A172 (cell line): Measurements from ENCODE around the gene WDR91. TPM values are rescaled to one million over a fixed set of nuclear protein-coding genes. Genes with fewer than 3 reads are reported as not detected.
"Not testable (repeated sequence)": the region's sequence is repeated elsewhere in the genome, so short reads cannot be mapped to it uniquely, and the experiment has no call there.

Source experiments
- DNase-seq: peaks from one replicate; pipeline ENCODE4 v3.0.0-alpha.2; 2015; ENCODE audit warnings: low spot score
- total RNA-seq: library from RNA; depleted of rRNA; stranded (reverse); fragments of >200 nt; shearing (Covaris generic); gene quantifications from 2 replicates; pipeline ENCODE4 v1.2.3, GENCODE V29; 2014; rRNA removed

Gene WDR91
- 2.0 and 2.1 TPM in 2 replicates for total RNA-seq

GRCh38 chr7:135211179-135211945 lies at the start of gene WDR91:
TSS of gene WDR91 (minus strand) at chr7:135211526. CDS start at chr7:135211502, 24 bp downstream.
- peak; percentile 85 for DNase-seq

DNA sequence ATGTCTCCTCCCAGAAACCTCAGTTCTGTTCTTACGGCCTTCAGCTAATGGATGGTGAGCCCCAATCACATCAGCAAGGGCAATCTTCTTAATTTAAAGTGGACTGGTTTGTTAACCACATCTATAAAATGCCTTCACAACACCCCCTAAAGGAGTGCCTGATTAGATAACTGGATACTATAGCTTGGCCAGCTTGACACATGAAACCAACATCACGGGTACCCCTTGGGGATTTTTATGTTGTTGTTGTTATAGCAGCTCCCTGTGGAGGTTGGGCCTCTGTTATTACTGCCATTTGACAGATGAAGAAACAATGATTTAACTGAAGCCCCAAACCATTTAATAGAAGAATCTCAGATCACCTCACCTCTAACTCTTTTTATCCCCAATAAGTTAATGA lies 49.1 kb upstream of the WDR91 start:
- DNase-seq: no peak

DNA sequence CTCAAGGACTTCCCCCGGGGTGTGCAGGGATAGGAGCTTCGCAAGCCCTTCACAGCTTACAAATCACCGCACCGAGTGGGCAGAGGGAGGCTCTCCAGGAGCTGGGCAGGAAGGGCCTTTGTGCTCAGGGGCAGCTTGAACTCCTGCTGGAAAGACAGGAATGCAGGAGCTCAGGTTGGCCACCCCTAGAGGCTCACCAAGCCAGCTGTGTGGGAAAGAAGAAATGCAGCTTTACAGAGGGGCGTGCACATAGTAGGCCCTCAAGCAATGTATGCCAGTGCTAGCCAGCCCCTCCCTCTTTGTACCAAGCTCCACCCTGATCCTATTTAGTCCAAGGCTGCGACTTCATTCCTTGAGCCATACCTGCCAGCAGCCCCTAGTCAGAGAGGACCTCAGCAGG lies 48.4 kb upstream of the WDR91 start:
- no peak for DNase-seq

DNA sequence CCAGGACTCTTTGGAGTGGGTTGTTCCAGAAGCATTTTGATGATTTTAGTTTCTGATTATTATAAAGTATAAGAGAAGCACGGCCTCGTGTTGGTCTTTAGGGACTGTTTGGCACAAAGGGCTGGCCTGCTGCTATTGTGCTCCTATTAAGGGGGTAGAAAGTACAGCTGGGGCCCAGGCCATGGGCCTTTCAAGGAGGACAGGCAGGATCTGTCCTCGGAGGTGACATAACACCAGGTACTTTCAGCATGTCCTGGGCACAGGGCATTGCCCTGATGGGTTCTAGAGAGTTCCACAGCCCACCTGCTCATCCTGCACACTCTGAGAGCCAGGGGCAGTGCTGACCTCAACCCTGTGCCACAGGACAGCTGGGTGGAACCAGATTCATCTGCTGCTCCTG lies 47.3 kb upstream of the WDR91 start:
- no peak for DNase-seq

DNA sequence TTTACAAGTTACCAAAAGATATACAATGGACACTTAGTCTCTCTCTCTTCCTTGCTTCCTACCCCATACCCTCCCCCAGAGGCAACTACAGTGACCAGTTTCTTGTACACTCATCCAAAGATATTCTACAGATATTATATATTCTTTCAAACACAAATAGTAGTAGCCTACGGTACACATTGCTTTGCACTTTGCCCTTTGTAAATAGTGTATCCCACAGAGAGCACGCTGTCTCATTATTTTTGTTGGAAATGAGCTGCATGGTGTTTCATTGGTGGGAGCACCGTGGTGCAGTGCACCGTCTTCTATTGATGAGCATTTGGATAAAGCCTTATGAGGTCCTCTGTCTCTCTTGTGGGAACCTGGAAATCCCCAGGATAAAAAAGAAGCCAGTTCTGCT lies 46.5 kb upstream of the WDR91 start:
- no peak for DNase-seq

- peak; percentile 64 for DNase-seq
Measured at GRCh38 chr7:135253851-135254771, 42.8 kb upstream of the WDR91 start.

DNA sequence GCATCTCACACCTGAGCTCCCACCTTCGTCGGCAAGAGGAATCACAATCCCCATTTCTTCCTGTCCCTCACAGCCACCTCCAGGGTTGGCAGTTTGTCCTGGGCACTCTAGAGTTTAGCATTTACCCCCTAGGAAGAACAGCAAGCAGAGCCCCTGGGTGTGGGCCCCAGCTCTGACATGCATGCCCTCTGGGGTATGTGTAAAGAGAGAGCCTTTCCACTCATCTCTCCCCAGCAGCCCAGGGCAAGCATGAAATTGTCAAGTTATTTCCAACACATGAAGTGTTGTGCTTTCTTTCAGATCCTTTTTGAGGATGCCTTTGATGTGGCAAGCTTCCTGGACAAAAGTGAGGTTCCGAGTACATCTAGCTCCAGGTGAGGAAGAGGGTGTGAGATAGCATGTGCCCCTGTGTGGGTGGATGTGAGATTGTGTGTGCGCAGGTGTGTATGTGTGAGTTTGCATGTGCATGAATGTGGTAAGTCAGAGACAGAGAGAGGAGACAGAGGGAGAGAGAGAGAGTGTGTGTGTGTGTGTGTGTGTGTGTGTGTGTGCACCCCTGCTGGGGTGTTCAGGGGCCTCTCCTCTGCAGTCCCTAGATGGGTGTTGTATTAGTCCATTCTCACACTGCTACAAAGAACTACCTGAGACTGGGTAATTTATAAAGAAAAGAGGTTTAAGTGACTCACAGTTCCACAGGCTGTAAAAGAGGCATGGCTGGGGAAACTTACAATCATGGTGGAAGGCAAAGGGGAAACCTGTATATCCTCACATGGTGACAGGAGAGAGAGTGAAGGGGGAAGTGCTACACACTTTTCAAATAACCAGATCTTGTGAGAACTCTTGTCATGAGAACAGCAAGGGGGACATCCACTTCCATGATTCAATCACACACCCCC lies 40.4 kb upstream of the WDR91 start:
- no peak for DNase-seq

GRCh38 chr7:135248546-135248945 lies 37.2 kb upstream of the WDR91 start:
- DNase-seq: no peak

DNA sequence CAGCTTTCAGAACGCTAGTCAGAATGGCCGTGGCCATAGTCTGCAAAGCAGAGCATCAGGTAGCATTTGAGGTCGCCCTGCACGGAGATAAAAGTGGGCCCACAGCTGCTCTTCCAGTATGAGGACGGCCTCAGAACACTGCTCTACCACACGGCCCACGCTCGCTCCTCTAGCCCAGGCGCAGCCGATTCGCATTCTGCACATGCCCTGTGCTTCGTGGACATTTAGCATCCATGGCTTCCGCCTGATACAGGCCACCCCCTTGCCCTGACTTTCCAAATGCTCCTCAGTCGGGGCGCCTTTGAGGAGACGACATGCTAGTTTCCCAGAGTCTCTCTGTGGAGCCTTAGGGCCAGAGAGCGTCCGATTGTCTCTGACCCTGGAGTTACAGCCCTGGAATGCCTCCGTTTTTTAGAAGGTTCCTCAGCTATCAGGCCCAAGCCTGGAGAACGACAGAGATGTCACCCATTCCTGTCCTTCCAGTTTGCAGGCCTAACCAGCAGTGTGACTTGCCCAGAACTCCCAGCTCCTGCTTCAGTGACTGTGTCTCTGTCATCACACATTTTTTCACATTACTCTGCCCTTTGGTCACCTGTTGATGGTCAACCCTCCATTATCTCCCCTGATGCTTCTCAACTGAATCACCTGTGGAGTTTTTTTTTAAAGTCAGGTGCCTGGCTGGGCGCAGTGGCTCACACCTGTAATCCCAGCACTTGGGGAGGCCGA lies 36.6 kb upstream of the WDR91 start:
- no peak for DNase-seq

DNA sequence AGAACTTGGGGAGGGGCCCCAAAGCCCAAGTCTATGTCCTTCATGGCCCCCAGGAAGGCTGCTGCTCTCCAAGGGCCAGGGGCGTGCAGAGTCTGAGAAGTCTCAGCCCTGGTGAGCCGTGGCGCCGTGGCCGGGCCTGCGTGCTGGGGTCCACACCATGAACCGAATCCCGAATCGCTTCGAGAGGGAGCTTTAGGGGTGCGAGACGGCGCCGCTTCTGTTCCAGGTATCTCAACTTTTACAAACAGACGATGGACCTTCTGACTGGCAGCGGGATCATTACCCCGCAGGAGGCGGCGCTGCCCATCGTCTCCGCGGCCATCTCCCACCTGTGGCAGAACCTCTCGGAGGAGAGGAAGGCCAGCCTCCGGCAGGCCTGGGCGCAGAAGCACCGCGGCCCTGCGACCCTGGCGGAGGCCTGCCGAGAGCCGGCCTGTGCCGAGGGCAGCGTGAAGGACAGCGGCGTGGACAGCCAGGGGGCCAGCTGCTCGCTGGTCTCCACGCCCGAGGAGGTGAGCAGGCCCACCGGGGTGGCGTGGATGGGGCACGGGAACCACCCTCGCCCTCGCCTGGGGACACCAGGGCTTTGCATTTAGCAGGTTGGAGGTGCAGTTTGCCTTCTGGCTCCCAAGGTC lies 35.0 kb upstream of the WDR91 start:
- no peak for DNase-seq

DNA sequence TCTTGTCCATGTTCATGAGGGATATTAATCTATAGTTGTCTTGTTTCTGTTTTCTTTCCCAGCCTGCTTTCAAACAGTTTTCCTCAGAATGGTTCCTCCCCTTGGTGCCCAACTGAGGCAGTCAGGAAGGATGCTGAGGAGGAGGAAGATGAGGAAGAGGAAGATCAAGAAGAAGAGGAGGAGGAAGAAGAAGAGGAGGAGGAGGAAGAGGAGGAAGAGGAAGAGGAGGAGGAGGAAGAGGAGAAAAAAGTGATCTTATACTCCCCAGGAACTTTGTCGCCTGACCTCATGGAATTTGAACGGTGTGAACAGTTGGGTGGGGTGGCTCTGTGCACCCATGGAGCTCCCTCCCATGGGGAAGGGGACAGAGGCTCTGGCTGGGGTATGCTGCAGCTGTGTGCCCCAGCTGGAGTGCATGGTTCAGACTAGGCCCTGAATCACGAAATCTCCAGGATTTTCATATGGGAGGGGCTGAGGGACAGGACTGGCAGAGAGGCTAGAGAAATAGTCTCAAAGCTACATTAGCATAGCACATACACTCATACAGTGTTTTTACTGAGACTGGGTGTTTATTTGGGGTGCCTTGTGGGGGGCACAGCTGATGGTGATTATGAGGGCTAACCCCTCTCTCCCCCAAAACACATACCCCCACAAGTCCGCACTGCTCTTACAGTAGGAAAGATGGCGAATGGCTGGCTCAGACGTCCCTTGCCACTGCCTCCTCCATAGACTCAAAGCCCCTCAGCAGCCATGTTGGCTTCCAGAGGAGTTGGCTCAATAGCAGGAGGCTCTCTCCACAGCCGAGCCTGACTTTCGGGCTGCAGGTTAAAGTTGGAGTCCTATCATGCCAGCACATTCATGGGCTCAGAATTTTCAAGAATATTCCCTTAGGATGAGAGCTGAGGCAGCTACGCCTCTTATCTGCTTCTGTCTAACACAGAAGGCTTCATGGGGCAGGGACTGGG lies 34.2 kb upstream of the WDR91 start:
- DNase-seq: no peak

DNA sequence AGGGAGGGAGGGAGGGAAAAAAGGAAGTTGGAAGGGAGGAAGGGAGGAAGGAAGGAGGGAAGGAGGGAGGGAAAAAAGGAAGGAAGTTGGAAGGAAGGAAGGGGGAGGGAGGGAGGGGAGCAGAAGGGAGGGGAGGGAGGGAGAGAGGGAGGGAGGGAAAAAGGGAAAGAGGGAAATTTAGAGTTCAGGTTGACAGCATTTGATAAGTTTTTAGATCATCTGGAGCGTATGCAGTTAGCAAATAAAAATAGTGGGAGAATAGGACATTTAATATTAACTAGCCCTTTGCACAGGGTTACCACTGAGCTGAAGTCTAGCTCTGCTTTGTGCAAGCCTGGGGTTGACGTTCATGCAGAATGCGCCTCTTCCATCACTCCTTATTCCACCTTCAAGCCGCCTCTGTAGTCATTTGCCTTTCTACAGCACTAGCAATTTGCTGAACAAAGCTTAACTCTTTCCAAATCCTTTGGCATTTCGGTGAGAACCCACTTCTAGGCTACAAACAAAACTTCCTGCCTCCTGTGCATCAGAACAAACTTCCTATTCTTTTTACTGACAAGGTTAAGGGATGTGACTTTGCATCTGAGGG lies 30.9 kb upstream of the WDR91 start:
- no peak for DNase-seq

- no peak for DNase-seq
Measured at GRCh38 chr7:135240441-135240840, 29.1 kb upstream of the WDR91 start.

- no peak for DNase-seq
Measured at GRCh38 chr7:135239263-135239662, 27.9 kb upstream of the WDR91 start.

- no peak for DNase-seq
Measured at GRCh38 chr7:135238112-135238744, 26.9 kb upstream of the WDR91 start.

GRCh38 chr7:135236727-135237126 lies 25.4 kb upstream of the WDR91 start:
- DNase-seq: no peak

DNA sequence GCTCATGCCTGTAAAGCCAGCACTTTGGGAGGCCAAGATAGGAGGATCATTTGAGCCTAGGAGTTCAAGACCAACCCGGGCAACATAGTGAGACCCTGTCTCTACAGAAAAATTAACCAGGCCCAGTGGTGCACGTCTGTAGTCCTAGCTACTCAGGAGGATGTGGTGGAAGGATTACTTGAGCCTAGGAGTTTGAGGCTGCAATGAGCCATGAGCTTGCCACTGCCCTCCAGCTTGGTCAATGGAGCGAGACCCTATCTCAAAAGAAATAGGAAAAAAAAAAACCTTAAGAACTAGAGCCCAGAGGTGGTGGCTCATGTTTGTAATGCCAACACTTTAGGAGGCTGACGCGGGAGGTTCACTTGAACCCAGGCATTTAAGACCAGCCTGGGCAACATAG lies 24.5 kb upstream of the WDR91 start:
- no peak for DNase-seq

- no peak for DNase-seq
Measured at GRCh38 chr7:135234727-135235126, 23.4 kb upstream of the WDR91 start.

GRCh38 chr7:135234095-135234494 lies 22.8 kb upstream of the WDR91 start:
- not testable (repeated sequence) for DNase-seq
